GM11168 (cell line): ENCODE results near the gene RBM18.

Experiments used
- in situ Hi-C: fragments of 300-500 bp; cut with MboI; formaldehyde crosslinking; loops from one replicate; pipeline ENCODE4 v1.12.0; 2022; ENCODE audit warnings: low sequenced_read_pairs; ENCODE audit not compliant: unreplicated experiment

The RBM18 gene

DNA sequence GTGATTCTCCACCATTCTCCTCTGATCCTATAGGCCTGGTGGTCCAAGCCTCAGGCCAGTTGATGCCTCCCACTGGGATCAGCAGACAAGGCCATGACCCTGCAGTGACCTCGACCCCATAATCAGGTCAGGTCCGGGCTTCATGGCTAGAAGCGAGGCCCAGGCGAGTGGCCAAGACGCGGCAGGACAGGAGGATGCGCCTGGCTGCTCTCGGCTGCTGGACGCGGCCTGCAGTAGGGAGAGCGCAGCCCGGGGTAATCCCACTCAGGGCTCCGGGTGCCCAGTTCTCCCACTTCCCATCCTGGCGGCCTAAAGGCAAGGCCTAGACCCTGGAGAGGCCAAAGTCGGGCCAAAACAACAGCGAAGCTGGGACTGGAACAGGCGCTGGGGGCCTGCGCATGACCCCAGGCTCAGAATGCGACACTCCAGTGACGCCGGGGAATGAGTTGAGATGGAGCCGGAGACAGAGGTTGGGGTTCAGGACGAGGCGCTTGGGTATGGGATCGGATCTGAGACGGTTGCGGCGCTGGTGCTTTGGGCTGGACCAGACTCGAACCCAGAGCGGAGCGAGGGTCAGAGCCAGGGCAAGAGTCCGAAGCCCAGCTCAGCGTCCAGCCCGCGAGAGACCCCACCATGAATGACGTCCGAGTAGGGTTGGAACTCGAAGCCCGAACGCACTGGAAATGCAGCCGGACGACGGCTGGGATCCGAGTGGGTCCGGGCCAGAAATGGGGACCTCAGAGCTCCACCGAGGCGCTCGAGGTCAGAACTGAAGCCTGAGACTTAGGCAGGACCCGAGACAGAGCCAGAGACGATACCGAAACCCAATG lies 39.1 kb downstream of the RBM18 start:
- in situ Hi-C loops: no loop called here

DNA sequence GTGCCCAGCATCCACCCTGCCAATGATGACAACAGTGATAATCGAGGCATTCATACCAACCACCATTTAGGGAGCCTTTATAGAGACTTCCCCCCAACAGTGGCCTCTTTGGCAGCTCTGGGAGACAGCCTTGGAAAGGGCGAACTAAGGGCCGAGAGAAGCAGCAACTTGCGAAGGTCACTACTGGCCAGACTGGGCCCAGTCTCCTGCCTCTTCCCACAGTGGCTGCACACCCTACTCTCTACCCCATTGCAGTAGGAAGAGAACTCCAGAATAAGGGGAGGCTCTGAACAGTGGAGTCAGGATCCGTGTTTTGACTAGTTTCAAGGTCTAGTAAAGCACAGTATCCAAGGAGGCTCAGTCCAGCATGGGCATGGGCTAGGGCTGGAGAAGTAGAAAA lies 41.2 kb downstream of the RBM18 start:
- in situ Hi-C loops: no loop called here

DNA sequence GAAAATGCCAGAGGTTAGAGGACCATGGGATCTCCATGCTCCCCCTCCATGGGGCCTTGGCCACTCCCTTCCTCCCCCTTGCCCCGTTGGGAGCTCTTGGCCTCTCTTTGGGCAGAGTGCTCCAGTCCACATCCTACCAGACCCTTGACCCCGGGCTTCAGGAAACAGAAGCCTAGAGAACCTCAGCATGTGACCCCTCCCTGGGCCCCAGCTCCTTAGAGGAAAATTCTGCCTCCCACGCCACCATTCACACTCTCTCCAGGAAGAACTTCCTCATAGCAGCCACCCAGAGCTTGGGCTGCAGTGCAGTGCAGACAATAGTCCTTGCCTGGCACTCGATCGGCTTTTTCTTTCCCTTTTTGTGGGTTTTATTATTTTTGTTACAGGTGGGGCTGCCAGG lies 41.8 kb downstream of the RBM18 start:
- in situ Hi-C loops: no loop called here

DNA sequence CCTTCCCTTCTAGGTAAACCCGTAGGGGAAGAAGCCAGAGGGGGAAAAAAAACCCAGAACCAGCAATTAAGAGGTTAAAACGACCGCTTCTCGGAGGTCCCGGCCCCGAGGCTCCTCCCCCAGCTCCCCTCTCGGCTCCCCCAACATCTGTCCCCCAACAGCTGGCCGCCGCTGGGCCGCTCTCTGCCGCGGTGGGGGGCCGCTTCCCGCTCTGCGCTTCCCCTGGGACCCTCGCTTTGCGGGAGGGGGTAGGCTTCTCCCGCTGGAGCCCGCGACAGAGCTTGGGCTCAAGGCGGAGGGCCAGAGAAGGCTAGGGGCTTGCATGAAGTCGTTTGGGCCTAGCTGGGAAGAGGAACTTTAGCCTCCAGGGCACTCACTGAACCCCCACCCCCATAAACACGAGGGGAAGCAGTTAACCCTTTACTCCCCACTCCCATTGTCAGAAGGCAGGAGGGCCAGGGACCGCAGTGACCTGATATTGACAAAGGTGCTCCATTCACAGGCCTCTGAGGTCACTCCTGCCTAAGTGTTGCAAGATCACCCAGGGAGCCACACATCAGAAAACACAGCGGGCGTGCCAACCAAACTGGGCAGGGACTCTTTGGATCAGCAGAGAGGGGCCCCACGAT lies 43.3 kb downstream of the RBM18 start:
- in situ Hi-C loops: no loop called here

DNA sequence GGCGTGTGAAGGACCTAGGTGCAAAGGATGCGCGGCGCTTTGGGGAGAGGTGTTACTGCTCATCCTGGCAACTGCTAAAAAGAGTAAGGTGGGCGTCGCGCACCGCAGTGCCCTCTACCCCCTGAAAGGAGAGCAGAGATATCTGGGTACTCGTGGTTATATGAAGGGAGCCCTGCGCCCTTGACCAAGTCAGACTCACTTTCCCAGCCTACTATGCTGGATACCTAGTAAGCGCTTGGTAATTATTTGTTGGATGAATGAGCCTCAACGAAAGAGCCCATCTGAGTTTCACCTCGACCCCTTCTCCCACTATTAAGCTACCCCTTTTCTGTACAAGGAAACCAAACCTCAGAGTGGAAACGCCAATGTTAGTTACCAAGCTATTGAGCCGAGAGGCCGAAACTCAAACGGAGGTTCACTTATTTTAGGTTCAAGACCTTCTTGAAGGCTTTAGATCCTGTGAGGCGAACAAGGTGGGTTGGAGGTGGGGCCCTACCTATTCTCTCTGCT lies 43.9 kb downstream of the RBM18 start:
- in situ Hi-C loops: no loop called here

DNA sequence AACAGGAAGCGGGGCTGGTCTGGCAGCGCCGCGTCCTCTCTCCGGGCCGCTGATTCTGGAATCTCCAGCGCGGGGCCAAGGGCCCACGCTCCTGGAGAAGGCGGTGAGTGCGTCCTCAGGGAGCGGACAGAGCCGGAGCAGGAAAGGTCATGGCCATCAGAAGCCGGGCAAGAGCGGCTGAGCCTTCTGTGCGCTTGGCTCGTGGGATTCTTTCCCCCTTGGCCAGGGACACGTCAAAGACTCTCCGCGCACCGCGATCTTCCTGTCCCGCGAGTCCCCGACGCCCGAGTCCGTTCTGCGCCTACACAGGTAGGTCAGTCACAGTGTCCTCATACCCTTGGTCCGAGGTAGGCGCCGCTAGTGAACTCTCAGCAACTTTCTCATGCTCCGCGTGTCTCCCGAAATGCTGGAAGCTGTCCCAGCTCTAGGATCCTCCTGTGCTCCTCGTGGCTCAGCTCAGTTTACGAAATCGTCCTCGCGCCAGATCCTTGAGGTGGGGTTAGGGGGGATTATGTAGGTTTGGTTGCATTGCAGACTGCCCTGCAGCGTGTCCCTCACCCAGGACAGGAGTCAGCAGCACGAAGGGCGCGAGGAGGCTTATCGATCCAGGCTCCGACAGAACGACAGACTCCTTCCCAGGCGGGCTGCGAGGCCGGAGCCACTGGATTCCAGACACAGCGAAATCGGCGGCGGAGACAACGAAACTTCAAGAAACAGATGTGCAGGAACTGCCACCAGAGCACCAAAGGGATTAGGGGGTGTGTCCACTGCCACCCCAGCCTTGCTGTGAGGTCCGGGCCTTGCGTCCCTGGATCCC lies 44.6 kb downstream of the RBM18 start:
- in situ Hi-C loops: no loop called here

DNA sequence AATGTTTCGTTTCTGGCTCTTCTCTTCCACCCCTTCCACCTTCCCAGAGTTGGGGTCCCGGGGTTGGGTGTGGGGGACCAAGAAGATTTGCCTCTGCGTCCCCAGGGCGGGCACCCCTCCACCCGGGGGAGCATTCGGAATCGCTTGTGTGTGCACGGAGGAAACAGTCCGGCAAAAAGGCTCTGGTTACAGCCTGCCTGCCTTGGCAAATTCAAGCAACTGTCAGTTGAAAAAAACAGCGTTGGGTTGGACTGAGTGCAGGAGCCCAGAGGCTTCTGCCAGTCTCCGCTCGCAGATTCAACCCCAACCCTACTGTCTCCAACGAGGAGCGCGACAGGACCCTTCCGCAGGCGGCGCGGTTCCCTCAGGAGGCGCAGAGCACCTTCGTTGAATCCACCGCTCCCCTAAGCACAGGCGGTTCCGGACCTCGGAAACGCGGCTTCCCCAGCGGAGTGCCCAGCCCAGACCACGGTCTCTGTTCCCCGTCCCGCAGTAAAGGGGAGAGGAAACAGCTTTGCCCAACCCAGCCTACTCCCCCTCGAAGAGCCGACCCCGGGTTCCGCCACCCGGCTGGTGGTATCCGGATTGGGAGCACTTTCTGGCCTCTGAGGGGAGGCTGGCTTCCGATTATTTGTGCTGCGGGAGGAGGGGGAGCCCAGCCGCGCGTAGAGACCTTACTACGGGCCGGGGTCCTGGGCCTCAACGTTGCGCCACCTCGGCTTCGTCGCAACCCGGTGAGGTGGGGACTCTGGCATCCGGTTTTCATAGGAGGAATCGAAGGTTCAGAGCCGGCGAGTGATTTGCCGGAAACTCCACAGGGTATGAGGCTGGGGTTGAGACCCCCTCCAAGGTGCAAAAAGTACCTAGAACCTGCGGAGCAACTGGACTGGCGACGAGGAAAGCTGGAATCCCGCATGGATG lies 45.4 kb downstream of the RBM18 start:
- in situ Hi-C loops: no loop called here

DNA sequence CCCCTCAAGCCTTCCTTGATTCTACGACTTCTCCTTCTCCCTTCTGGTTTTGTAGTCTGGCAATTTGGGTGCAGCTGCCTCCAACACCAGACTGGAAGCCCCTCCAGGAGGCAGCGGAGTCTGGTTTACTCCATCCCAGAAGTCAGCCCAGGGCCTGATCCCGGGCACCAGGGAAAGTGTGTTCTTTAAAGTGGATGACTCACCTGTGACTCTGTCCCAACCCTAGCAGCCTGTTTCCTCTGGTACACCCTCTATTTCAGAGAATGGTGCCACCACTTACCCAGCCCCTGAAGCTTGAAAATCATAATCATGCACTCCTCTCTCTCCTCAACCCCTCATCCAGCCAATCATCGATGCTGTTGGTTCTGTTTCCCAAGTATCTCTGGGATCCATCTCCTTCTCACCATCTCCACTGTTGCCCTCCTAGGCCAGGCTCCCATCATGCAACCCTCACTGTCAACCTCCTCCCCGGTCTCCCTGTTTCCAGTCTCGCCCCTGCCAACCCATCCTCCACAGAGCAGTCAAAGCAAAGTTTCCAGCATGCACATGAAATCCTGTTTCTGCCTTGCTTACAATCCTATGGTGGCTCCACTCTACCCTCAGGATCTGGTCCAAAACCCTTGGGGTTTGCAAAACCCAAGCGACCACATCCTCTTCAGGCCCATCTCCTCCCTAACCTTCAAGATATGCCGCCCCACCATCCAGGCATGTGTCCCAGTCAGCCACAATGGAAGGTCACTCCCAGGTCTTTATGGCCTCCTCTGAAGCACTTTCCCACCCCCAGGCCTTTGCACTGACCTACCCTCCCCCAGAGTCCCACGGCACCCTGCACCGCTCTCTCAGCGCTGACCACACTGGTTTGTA lies 46.3 kb downstream of the RBM18 start:
- in situ Hi-C loops: no loop called here

DNA sequence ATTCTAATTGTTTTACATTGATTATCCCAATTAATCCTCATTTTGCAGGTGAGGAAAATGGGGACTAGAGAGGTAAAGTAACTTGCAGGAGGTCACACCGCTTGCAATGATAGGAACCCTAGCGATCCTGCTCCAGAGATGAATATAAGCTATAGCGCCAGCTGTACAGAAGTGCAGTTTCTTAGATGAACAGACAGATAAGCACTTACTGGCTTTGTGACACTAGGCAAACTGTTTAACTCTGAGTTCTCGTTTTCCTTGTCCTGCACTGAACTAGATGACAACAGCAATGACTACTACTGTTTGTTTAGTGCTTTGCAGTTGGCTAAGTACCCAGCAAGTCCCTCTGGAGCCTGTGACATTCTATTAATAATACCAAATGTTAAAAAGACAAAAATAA lies 47.0 kb downstream of the RBM18 start:
- in situ Hi-C loops: no loop called here

DNA sequence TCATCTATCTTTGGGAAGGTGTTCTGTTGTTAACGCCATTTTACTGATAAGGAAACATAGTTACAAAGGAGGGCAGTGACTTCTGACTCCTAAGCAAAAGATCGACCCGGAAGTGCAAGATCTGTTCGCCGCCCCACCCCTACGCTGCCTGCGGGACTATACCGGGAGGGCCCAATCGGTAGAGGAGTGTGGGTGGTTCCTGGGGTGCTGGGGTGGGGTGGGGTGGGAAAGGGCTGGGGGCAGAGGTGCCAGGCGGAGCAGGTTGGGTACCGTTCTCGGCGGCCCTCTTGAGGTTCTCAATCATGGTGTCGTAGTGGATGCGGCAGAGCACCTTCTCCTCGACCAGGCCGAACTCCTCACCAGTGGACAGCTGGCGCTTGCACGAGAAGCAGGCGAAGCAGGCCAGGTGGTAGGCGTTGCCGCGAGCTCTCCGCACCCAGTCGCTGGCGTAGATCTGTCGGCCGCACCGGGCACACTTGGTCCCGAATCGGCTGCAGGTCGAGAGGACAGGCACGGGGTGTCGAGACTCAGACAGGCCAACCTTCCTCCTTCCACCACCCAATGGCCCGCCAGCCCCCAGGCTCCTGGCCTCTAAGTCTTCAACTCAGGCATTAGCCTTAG lies 47.7 kb downstream of the RBM18 start:
- in situ Hi-C loops: no loop called here

DNA sequence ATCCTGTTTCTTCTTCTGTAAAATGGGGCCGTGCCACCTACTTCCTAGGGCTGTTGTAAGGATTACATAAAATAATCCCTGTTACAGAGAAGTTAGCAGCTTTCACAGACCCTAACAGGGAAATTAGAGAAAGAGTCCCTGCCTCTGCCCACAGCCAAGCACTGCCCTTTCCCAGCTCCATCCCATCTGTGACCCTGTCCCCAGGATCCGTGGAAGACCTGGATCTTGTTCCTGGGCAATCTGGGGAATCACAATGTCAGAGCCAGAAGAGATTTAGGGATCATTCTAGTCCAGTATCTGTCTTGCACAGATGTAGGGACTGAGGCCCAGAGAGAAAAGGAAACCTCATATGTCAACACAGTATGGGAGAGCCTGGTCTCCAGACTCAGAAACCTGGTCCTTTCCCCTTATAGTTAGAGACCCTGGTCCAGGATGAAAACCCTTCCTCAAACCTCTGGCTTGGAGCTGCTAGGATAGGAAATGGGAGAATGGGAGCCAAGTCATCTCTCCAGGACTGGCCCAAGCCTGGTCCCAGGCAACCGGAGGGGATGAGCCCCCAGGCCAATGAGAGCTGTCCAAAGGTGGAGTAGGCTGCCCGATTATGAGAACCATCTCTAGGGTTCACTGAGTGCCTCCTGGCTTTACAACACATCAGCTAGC lies 48.4 kb downstream of the RBM18 start:
- in situ Hi-C loops: no loop called here

DNA sequence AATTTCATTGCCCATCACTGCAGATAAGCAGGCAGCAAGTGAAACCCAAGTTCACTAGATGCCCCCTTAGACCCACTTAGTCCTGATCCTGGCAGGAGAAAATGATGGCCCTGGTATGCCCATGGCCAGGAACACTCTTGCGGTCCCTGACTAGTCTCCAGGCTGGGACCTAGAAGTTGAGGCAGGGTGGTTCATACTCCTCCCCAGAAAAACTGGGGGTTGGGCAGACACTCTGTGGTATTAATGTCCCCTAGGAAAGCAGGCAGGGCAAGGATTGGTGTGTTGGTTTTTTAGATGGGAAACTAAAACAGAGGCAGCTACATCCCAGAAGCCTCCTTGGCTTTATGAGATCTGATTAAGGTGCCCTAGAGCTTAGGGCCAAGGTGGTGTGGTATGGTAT lies 49.0 kb downstream of the RBM18 start:
- in situ Hi-C loops: no loop called here

DNA sequence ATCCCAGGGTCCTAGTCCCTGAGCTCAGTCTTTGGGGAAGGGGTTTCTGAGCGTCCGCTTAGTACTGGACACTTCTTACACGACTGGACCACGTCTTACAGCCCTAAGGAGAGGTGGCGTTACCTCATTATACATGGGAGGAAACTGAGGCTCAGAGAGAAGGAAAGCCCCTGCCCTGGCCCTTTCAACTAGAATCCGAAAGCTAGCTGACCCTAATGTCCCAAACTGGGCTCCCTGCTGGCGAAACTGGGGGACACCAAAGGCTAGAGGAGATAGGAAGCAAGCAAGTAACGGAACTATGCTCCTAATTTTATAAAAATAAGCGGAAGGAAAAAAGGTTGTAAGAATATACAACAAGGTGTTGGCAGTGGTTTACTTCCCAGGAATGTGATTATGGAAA lies 50.1 kb downstream of the RBM18 start:
- in situ Hi-C loops: no loop called here

DNA sequence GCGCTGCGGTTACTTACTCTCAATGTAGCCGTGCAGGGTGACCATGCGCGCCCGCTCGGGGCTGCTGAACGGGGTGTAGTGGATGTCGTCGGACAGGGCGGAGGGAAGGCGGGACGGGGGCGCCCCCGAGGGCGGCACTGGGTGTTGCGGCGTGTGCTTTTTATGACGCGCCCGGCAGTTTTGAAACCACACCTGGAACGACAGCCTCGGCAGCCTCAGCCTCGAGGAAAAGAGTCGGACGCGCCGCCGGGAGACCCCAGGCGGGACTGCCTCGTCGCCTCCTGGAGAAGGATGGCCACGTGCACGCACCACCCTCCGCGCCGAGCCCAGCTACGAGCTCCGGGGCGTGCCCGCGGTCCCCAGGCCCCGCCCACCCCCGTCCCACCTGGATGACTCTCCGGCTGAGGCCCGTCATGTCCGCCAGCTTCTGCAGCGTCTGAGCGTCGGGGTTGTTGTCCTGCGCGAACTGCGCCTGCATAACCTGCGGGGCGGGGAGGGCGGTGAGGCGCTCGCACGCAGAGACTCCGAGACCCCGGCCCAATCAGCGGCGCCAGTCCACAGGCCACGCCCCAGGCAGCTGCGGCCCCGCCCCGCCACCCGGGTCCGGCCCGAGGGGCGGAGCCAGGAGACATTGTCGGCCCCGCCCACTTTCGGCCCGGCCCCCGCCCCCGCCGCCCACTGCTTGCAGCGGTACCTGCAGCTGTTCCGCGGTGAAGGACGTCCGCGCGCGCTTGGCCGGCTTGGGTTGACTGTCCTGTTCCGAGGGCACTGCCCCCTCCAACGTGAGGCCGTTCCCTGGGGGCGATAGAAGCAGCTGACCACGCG lies 50.8 kb downstream of the RBM18 start:
- in situ Hi-C loops: no loop called here

DNA sequence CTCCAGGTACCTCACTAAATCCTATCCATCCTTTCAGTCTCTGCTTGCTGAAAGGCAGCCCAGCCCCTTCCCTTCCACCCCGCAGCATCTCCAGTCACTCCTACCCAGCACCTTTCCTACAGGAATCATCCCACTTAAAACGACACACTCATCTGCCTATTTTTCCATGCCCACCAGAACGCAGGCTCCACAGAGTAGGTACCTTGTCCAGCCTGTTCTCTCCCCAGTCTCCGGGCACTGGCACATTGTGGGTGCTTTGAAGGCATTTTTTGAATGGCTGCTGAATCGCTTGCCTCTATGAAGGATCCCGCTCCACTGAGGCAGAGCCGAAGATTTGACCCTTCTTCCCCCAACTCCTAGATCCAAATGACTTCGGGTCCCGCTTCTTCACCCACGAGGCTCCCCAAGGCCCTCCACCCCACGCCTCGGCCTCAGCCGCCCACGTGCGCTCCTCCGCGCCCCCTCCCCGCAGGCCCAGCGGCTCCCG lies 51.5 kb downstream of the RBM18 start:
- in situ Hi-C loops: no loop called here

DNA sequence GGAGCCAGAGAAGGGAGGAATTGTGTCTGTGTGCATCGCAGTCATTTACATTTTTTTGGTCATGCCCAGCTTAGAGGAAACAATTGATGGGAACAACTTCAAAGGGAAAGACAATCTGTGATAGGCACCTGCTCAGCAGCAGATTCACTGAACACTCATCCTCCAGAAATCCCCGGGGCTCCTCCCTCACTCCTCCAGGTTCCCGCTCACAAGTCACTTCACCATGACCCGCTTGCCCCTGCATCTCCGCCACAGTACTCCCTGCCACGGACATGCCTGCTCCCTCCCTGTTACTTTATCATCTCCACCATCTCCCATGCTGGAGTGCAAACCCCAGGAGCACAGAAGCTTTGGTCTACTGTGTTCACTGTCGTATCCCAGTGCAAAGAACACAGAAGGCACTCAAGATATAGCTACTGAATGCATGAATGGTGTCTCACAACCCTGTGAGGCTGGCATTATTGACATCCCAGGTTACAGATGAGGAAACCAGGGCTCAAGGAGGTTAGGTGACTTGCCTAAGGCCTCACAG lies 52.1 kb downstream of the RBM18 start:
- in situ Hi-C loops: no loop called here

DNA sequence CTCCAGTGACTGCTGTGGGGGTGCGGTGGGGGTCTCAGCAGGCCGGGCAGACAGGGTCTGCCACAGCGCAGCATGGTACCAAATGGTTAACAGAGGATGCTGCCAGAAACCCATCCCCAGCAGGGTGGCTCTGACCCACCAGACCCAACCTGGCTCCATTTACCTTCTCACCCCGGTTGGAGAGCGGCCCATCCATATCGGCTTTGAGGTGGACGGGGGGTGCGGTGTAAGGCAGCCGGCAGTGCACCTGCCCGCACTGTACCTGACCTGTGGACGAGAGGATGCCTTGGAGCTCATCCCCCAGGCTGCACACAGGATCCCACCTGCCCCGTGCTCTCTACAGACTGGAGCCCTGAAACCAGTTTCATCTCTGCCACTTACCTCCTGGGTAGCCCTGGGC lies 55.2 kb downstream of the RBM18 start:
- in situ Hi-C loops: no loop called here
